ENCODE data around the gene DESI2. TPM values are rescaled to one million over a fixed set of nuclear protein-coding genes. Genes with fewer than 3 reads are reported as not detected.

Gene DESI2
- total RNA-seq (47.2 and 49.3 TPM in 2 replicates), polyA plus RNA-seq (38.8 and 40.2 TPM in 2 replicates), polyA minus RNA-seq (ENCODE audit: low replicate concordance) (14.1 and 19.5 TPM in 2 replicates)
- 26.5 and 28.5 TPM in 2 replicates for polyA plus RNA-seq (2012)

GRCh38 chr1:244652623-244653438, at the start of gene DESI2:
DESI2 (plus strand) TSS chr1:244653126; CDS start chr1:244653314, 188 bp downstream.
- no peaks in the 10 kb centered on the region for H3K27me3 ChIP-seq (ENCODE audit: control insufficient read depth, insufficient read depth, low read length)
- peak within 1 kb of the TSS; percentile 99 for H3K4me2 ChIP-seq (ENCODE audit: extremely low read depth, insufficient read depth, low read length)
- peaks cover 2% of the 10 kb centered on the region for H3K36me3 ChIP-seq (ENCODE audit: control insufficient read depth, insufficient read depth, low read length)
- H3K4me1 ChIP-seq (ENCODE audit: control insufficient read depth, extremely low read depth, insufficient read depth, low read length) = peaks cover 4% of the 10 kb centered on the region
- peak within 1 kb of the TSS; percentile 99 for H2AFZ ChIP-seq (ENCODE audit: low read length)
- peak; percentile 47 to 52 for TF ChIP-seq CTCF (conservative IDR thresholded peaks at IDR 0.05 in 1 of 2, IDR thresholded peaks at IDR 0.05 in 1 of 2; ENCODE audit: low read depth in 1 of 2, low read length in 2 of 2)
- TF ChIP-seq EZH2 (IDR thresholded peaks at IDR 0.05; ENCODE audit: low read length, missing control alignments) = no peak
- no peaks in the 10 kb centered on the region for H3K9me3 ChIP-seq (ENCODE audit: control insufficient read depth, insufficient read depth, low read depth, low read length)
- DNase-seq (ENCODE audit: low read depth in 2 of 2) = peak; percentile 100
- peak within 1 kb of the TSS; percentile 70 to 97 (median 85) for H3K4me3 ChIP-seq (replicated peaks in 1 of 4; ENCODE audit: control extremely low read depth in 1 of 4, insufficient read depth in 1 of 4, low read depth in 3 of 4, low read length in 4 of 4)
- peak within 1 kb of the TSS; percentile 82 for H3K27ac ChIP-seq (ENCODE audit: insufficient read depth, low read length)
- peak within 1 kb of the TSS; percentile 80 for H3K9ac ChIP-seq (ENCODE audit: insufficient read depth, low read length)
- peaks cover 38% of the 10 kb centered on the region for H3K79me2 ChIP-seq (ENCODE audit: control insufficient read depth, insufficient read depth, low read length)
- H4K20me1 ChIP-seq (ENCODE audit: control insufficient read depth, extremely low read depth, insufficient read depth, low read length) = no peaks in the 10 kb centered on the region

GRCh38 chr1:244603498-244603897, 49.4 kb upstream of the DESI2 start:
- H3K9me3 ChIP-seq (ENCODE audit: control insufficient read depth, insufficient read depth, low read depth, low read length) = no peaks in the 10 kb centered on the region
- TF ChIP-seq CTCF (conservative IDR thresholded peaks at IDR 0.05 in 1 of 2, IDR thresholded peaks at IDR 0.05 in 1 of 2; ENCODE audit: low read depth in 1 of 2, low read length in 2 of 2) (peak; percentile 39 to 62), EZH2 (IDR thresholded peaks at IDR 0.05; ENCODE audit: low read length, missing control alignments) (no peak)
- H3K9ac ChIP-seq (ENCODE audit: insufficient read depth, low read length) = no peak overlapping the region
- H2AFZ ChIP-seq (ENCODE audit: low read length) = no peak overlapping the region
- no peak overlapping the region for H3K4me3 ChIP-seq (replicated peaks in 1 of 4; ENCODE audit: control extremely low read depth in 1 of 4, insufficient read depth in 1 of 4, low read depth in 3 of 4, low read length in 4 of 4)
- peak; percentile 16 to 65 for DNase-seq (ENCODE audit: low read depth in 2 of 2)
- H4K20me1 ChIP-seq (ENCODE audit: control insufficient read depth, extremely low read depth, insufficient read depth, low read length) = no peaks in the 10 kb centered on the region
- H3K4me1 ChIP-seq (ENCODE audit: control insufficient read depth, extremely low read depth, insufficient read depth, low read length) = peaks cover 13% of the 10 kb centered on the region
- no peaks in the 10 kb centered on the region for H3K79me2 ChIP-seq (ENCODE audit: control insufficient read depth, insufficient read depth, low read length)
- H3K27me3 ChIP-seq (ENCODE audit: control insufficient read depth, insufficient read depth, low read length) = no peaks in the 10 kb centered on the region
- no peak overlapping the region for H3K4me2 ChIP-seq (ENCODE audit: extremely low read depth, insufficient read depth, low read length)
- H3K27ac ChIP-seq (ENCODE audit: insufficient read depth, low read length) = no peak overlapping the region
- H3K36me3 ChIP-seq (ENCODE audit: control insufficient read depth, insufficient read depth, low read length) = no peaks in the 10 kb centered on the region

- no peaks in the 10 kb centered on the region for H3K4me1 ChIP-seq (ENCODE audit: control insufficient read depth, extremely low read depth, insufficient read depth, low read length)
- DNase-seq (ENCODE audit: low read depth in 2 of 2) = no peak
Measured at GRCh38 chr1:244605835-244606370, 47.0 kb upstream of the DESI2 start.

More at GRCh38 chr1:244605835-244606370, 47.0 kb upstream of the DESI2 start:
- H3K36me3 ChIP-seq (ENCODE audit: control insufficient read depth, insufficient read depth, low read length) = no peaks in the 10 kb centered on the region
- H3K4me3 ChIP-seq (replicated peaks in 1 of 4; ENCODE audit: control extremely low read depth in 1 of 4, insufficient read depth in 1 of 4, low read depth in 3 of 4, low read length in 4 of 4) = no peak overlapping the region
- no peak overlapping the region for H3K27ac ChIP-seq (ENCODE audit: insufficient read depth, low read length)
- no peak overlapping the region for H3K9ac ChIP-seq (ENCODE audit: insufficient read depth, low read length)
- H4K20me1 ChIP-seq (ENCODE audit: control insufficient read depth, extremely low read depth, insufficient read depth, low read length) = no peaks in the 10 kb centered on the region
- H3K9me3 ChIP-seq (ENCODE audit: control insufficient read depth, insufficient read depth, low read depth, low read length) = no peaks in the 10 kb centered on the region
- TF ChIP-seq CTCF (conservative IDR thresholded peaks at IDR 0.05 in 1 of 2, IDR thresholded peaks at IDR 0.05 in 1 of 2; ENCODE audit: low read depth in 1 of 2, low read length in 2 of 2) (no peak), EZH2 (IDR thresholded peaks at IDR 0.05; ENCODE audit: low read length, missing control alignments) (no peak)
- H3K27me3 ChIP-seq (ENCODE audit: control insufficient read depth, insufficient read depth, low read length) = no peaks in the 10 kb centered on the region
- no peaks in the 10 kb centered on the region for H3K79me2 ChIP-seq (ENCODE audit: control insufficient read depth, insufficient read depth, low read length)
- no peak overlapping the region for H3K4me2 ChIP-seq (ENCODE audit: extremely low read depth, insufficient read depth, low read length)
- no peak overlapping the region for H2AFZ ChIP-seq (ENCODE audit: low read length)

Data from fibroblast of lung (primary cell).